Measurements from ENCODE around the gene SLC44A1.

SLC44A1 gene

GRCh38 chr9:105269593-105269992 is 25.1 kb downstream of the SLC44A1 start:
- TF ChIP-seq CTCF (IDR thresholded peaks at IDR 0.05) (no peak), ZFX (IDR thresholded peaks at IDR 0.05; ENCODE audit: borderline replicate concordance) (no peak)
- H3K27ac ChIP-seq, result no peak overlapping the region

- no peak overlapping the region for H3K27ac ChIP-seq
- TF ChIP-seq CTCF (IDR thresholded peaks at IDR 0.05) (no peak), ZFX (IDR thresholded peaks at IDR 0.05; ENCODE audit: borderline replicate concordance) (no peak)
Measured at GRCh38 chr9:105270711-105271110, 26.3 kb downstream of the SLC44A1 start.

GRCh38 chr9:105273731-105274130 is 29.3 kb downstream of the SLC44A1 start:
- no peak for TF ChIP-seq CTCF (IDR thresholded peaks at IDR 0.05)
- no peak for TF ChIP-seq ZFX (IDR thresholded peaks at IDR 0.05; ENCODE audit: borderline replicate concordance)
- H3K27ac ChIP-seq, result no peak overlapping the region

DNA sequence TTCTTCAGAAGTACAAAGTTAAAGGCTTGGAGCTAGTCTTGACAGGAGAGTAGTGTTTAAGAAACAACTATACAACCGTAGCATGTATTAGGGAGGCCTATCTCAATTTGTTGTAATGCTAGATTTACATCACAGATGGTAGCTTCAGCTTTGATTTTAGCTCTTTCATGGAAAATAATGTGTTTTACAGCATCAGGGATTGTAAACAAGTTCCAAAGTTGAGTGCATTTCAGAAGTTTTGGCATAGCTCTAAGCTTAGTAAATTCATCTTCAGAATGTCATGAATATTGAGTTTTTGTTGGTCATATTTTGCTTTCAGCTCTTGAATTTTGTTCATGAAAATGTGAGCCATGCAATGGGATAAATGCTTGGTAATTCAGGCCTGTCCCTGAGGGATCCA is 30.7 kb downstream of the SLC44A1 start:
- no peak overlapping the region for H3K27ac ChIP-seq
- TF ChIP-seq CTCF (IDR thresholded peaks at IDR 0.05) (no peak), ZFX (IDR thresholded peaks at IDR 0.05; ENCODE audit: borderline replicate concordance) (no peak)

- TF ChIP-seq ZFX (IDR thresholded peaks at IDR 0.05; ENCODE audit: borderline replicate concordance) (no peak), CTCF (IDR thresholded peaks at IDR 0.05) (no peak)
Measured at GRCh38 chr9:105275938-105276337, 31.5 kb downstream of the SLC44A1 start.

DNA sequence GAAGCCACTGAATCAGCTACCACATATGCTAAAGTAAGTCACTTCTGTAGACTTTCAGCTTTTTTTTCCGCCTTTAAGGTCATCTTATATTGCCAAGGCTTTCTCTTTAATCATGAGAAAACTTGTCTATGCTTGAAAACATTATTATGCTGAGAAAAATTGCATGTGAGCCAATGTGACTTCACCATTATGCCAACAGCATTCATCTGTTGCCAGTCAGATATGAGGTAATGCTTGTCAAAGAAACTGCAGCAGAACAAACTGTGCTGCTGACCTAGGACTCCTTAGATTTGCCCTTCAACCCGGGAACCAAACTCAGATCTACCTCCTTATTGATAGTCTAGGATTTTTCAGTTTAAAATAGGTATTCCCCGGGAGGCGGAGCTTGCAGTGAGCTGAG is 34.3 kb downstream of the SLC44A1 start:
- TF ChIP-seq ZFX (IDR thresholded peaks at IDR 0.05; ENCODE audit: borderline replicate concordance), result no peak
- TF ChIP-seq CTCF (IDR thresholded peaks at IDR 0.05), result no peak
- H3K27ac ChIP-seq, result no peak overlapping the region

More at GRCh38 chr9:105275938-105276337, 31.5 kb downstream of the SLC44A1 start:
- no peak overlapping the region for H3K27ac ChIP-seq

DNA sequence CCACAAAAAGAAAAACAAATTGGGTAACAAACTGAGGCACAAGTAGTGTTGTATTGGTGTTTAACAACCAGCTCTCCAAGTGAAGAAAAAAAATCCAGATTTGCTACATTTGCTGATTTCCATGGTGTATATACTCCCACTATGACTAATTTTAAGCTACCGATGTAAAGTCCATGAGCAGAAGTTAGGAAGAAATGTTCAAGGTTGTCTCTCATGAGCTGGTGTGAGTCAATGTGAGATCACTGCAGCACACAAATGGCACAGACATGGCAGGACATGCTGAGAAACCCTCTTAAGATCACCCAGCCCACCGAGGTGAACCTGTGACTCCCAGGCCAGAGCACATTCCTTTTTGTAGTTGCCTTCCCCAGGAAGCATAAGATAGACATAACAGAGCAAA is 36.2 kb downstream of the SLC44A1 start:
- H3K27ac ChIP-seq, result no peak overlapping the region

More for the DNA sequence above, 36.2 kb downstream of the SLC44A1 start:
- TF ChIP-seq ZFX (IDR thresholded peaks at IDR 0.05; ENCODE audit: borderline replicate concordance), result no peak
- no peak for TF ChIP-seq CTCF (IDR thresholded peaks at IDR 0.05)
